GM23338 (cell line): ENCODE data around the gene PIGV. TPM values are rescaled to one million over a fixed set of nuclear protein-coding genes. Genes with fewer than 3 reads are reported as not detected.

Source experiments
- ATAC-seq: fragments of 200-7000 bp; cut with Tn5 transposase; 3 replicates; pipeline ENCODE4 v1.9.1; 2020
- DNase-seq: peaks from one replicate; pipeline ENCODE4 v3.0.0-alpha.2; 2015; ENCODE audit warnings: low spot score
- H2AFZ ChIP-seq: fragments of 200-600 bp; sonication (generic); 2 replicates; pipeline ENCODE4 v1.8.0; 2016; ENCODE audit warnings: antibody characterized with exemption, mild to moderate bottlenecking, moderate library complexity
- H3F3A ChIP-seq: fragments of 200-600 bp; sonication (generic); replicated peaks from 2 replicates; pipeline ENCODE4 v1.8.0; 2017; ENCODE audit warnings: antibody characterized with exemption, mixed run types, low read depth
- H3K27ac ChIP-seq: fragments of 200-600 bp; sonication (generic); 2 replicates; pipeline ENCODE4 v1.6.1; 2016; ENCODE audit warnings: low read depth
- H3K27me3 ChIP-seq: fragments of 200-600 bp; sonication (generic); 2 replicates; pipeline ENCODE4 v1.8.0; 2016; ENCODE audit warnings: mild to moderate bottlenecking, mixed run types, moderate library complexity; ENCODE audit not compliant: insufficient read depth
- H3K36me3 ChIP-seq: fragments of 200-600 bp; sonication (generic); 2 replicates; pipeline ENCODE4 v1.8.0; 2016; ENCODE audit warnings: mild to moderate bottlenecking; ENCODE audit not compliant: insufficient read depth
- H3K4me1 ChIP-seq: fragments of 200-600 bp; sonication (generic); 2 replicates; pipeline ENCODE4 v1.8.0; 2016; ENCODE audit warnings: mild to moderate bottlenecking, moderate library complexity; ENCODE audit not compliant: insufficient read depth
- H3K4me2 ChIP-seq: fragments of 200-600 bp; sonication (generic); 2 replicates; pipeline ENCODE4 v1.7.1; 2017; ENCODE audit warnings: mixed run types
- H3K4me3 ChIP-seq: fragments of 200-600 bp; sonication (generic); 2 replicates; pipeline ENCODE4 v1.6.1; 2016; ENCODE audit warnings: mixed run types
- H3K79me2 ChIP-seq: fragments of 200-600 bp; sonication (generic); replicated peaks from 2 replicates; pipeline ENCODE4 v1.8.0; 2017; ENCODE audit warnings: mild to moderate bottlenecking; ENCODE audit not compliant: insufficient read depth
- H3K9me2 ChIP-seq: fragments of 200-600 bp; sonication (generic); 2 replicates; pipeline ENCODE4 v1.8.0; 2017; ENCODE audit not compliant: insufficient read depth
- H4K20me1 ChIP-seq: fragments of 200-600 bp; sonication (generic); replicated peaks from 2 replicates; pipeline ENCODE4 v1.8.0; 2017; ENCODE audit warnings: mild to moderate bottlenecking; ENCODE audit not compliant: insufficient read depth
- H3K27ac Mint-ChIP-seq: 2 replicates; pipeline ENCODE4 v1.8.0; 2020; ENCODE audit warnings: inconsistent platforms, mild to moderate bottlenecking, moderate library complexity, mixed read lengths
- H3K27me3 Mint-ChIP-seq: 3 replicates; pipeline ENCODE4 v1.8.0; 2022; ENCODE audit warnings: low read depth, mild to moderate bottlenecking, moderate library complexity, mixed read lengths, inconsistent platforms; ENCODE audit not compliant: insufficient read depth, poor library complexity
- H3K36me3 Mint-ChIP-seq: 3 replicates; pipeline ENCODE4 v1.8.0; 2021; ENCODE audit warnings: low read depth, mild to moderate bottlenecking, inconsistent platforms, moderate library complexity, mixed read lengths
- H3K4me1 Mint-ChIP-seq: 3 replicates; pipeline ENCODE4 v1.8.0; 2020; ENCODE audit warnings: mild to moderate bottlenecking, inconsistent platforms, mixed read lengths
- H3K4me3 Mint-ChIP-seq: 3 replicates; pipeline ENCODE4 v1.8.0; 2021; ENCODE audit warnings: moderate library complexity, mild to moderate bottlenecking, inconsistent platforms, mixed read lengths
- H3K9me3 Mint-ChIP-seq: 3 replicates; pipeline ENCODE4 v1.8.0; 2020; ENCODE audit warnings: moderate library complexity, mild to moderate bottlenecking, inconsistent platforms, mixed read lengths
- CREB1 ChIP-seq: fragments of 250-450 bp; sonication (Bioruptor Pico); IDR thresholded peaks from 2 replicates; pipeline ENCODE4 v1.5.0; 2020; ENCODE audit warnings: low read depth, mild to moderate bottlenecking, moderate library complexity
- EZH2 ChIP-seq: fragments of 200-600 bp; sonication (generic); IDR thresholded peaks from one replicate; pipeline ENCODE4 v1.8.0; 2017; ENCODE audit warnings: antibody characterized with exemption, mild to moderate bottlenecking, low read depth; ENCODE audit not compliant: unreplicated experiment
- EZH2phosphoT487 ChIP-seq: fragments of 200-600 bp; sonication (generic); IDR thresholded peaks from one replicate; pipeline ENCODE4 v1.8.1; 2018; ENCODE audit warnings: antibody characterized with exemption; ENCODE audit not compliant: unreplicated experiment
- JUNB ChIP-seq: IDR thresholded peaks from one replicate; pipeline ENCODE4 v1.6.1; 2016; ENCODE audit warnings: antibody characterized with exemption; ENCODE audit not compliant: unreplicated experiment
- NANOG ChIP-seq: IDR thresholded peaks from 2 replicates; pipeline ENCODE4 v1.6.1; 2016; ENCODE audit warnings: antibody characterized with exemption, borderline replicate concordance
- POLR2AphosphoS5 ChIP-seq: IDR thresholded peaks from 2 replicates; pipeline ENCODE4 v1.6.1; 2016; ENCODE audit warnings: antibody characterized with exemption, low read depth
- ZNF114 ChIP-seq: fragments of 250-450 bp; sonication (Bioruptor Pico); IDR thresholded peaks from 2 replicates; pipeline ENCODE4 v1.5.0; 2020; ENCODE audit warnings: mild to moderate bottlenecking, moderate library complexity
- ZNF331 ChIP-seq: fragments of 250-450 bp; sonication (Bioruptor Pico); IDR thresholded peaks from 2 replicates; pipeline ENCODE4 v1.5.0; 2020; ENCODE audit warnings: low read depth, mild to moderate bottlenecking, moderate library complexity
- polyA plus RNA-seq: library from polyadenylated mRNA; unstranded; fragments of >200 nt; fragmentation: Nextera tagmentation; extraction: Ambion mirVana; gene quantifications from 2 replicates; pipeline ENCODE4 v1.2.1, GENCODE V29; 2016
- total RNA-seq: library from RNA; depleted of rRNA; stranded (reverse); fragments of >200 nt; shearing (Covaris generic); gene quantifications from 2 replicates; pipeline ENCODE4 v1.2.3, GENCODE V29; 2014
- TF ChIP-seq, protein P1 (sequence below): fragments of 250-450 bp; sonication (Bioruptor Pico); IDR thresholded peaks from 2 replicates; pipeline ENCODE4 v1.5.0; 2020; ENCODE audit warnings: mild to moderate bottlenecking, moderate library complexity
- TF ChIP-seq, protein P2 (sequence below): IDR thresholded peaks from one replicate; pipeline ENCODE4 v1.6.1; 2018; ENCODE audit warnings: antibody characterized with exemption; ENCODE audit not compliant: unreplicated experiment

Gene PIGV
- total and polyA plus RNA-seq, 2 experiments from 2014 or later = 4.5 to 12.6 TPM

DNA sequence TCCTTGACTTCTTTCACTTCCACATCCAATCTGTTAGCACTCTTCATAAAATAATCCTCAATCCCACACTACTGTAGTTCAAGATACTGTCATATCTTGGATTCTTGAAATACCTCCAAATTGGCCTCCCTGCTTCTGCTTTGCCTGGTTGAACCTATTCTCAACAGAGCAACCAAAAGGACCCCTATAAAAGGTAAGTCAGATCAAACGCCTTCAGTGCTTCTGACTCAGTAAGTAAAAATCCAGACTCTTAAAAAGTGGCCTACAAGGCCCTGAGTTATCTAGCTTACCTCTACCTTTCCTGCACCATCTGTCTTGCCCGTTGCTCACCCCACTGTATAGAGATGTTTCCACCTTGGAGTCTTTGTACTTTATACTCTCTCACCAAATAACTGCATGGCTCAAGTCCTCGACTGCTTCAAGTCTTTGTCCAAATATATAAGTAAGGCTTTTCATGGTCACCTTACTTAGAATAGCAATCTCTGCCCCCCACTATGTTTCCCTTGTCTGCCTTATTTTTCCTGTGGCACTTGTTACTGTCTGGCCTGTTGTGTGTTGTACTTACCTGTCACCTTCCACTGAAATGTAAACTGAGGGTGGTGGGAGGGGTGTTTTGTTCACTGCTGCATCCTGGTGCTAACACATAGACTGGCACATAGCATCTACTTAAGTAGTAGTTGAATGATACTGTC lies 5.1 kb upstream of the PIGV start:
- no peaks in the 10 kb centered on the region for H3K9me2 ChIP-seq
- peaks cover 44% of the 10 kb centered on the region for H3K36me3 Mint-ChIP-seq
- H4K20me1 ChIP-seq = peaks cover 6% of the 10 kb centered on the region; the same call in 1 of the 2 replicates
- no peak overlapping the region for H3K4me2 ChIP-seq
- H3K4me3 ChIP-seq = no peak overlapping the region
- H3K27ac ChIP-seq = peak overlapping the region; percentile 59; the same call in 1 of the 2 replicates
- no peaks in the 10 kb centered on the region; the same call in 1 of the 3 replicates for H3K9me3 Mint-ChIP-seq
- no peaks in the 10 kb centered on the region for H3K79me2 ChIP-seq
- peaks cover 18% of the 10 kb centered on the region for H3K27me3 Mint-ChIP-seq
- H3K4me1 ChIP-seq = peaks cover 30% of the 10 kb centered on the region
- TF ChIP-seq POLR2AphosphoS5 (peak; percentile 6; the same call in 1 of the 2 replicates), JUNB (no peak)
- H3K4me1 Mint-ChIP-seq = peaks cover 47% of the 10 kb centered on the region
- H3K4me3 Mint-ChIP-seq = no peak overlapping the region
- H3K27ac Mint-ChIP-seq = no peak overlapping the region
- H2AFZ ChIP-seq = no peak overlapping the region
- H3F3A ChIP-seq = peaks cover 11% of the 10 kb centered on the region
- ATAC-seq = no peak
- no peak for DNase-seq
- no peaks in the 10 kb centered on the region for H3K27me3 ChIP-seq
- H3K36me3 ChIP-seq = peaks cover 16% of the 10 kb centered on the region

DNA sequence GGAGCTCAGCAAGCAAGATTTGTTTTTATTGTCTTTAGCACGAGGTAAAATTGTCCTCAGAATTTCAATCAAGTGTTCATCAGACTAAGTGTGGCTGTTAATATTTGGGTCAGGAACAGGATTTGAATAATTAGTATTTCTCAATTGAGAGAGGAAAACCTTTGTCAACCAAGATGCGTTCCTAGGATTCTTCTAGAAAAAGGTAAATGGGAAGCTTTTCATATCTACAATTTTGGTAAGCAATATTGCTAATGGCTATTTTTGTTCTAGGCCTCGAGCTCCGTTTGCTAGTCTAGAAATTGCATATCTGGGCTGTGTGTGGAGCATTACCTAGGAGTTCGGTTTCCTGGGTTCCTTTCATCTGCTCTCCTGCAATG lies 4.1 kb upstream of the PIGV start:
- Mint-ChIP-seq H3K27me3 (peaks cover 15% of the 10 kb centered on the region), H3K36me3 (peaks cover 36% of the 10 kb centered on the region), H3K4me1 (peaks cover 49% of the 10 kb centered on the region), H3K27ac (no peak overlapping the region), H3K9me3 (no peaks in the 10 kb centered on the region; the same call in 1 of the 3 replicates), H3K4me3 (no peak overlapping the region)
- no peak overlapping the region for H3K4me3 ChIP-seq
- H3K4me2 ChIP-seq = no peak overlapping the region
- no peak overlapping the region for H2AFZ ChIP-seq
- H4K20me1 ChIP-seq = peaks cover 3% of the 10 kb centered on the region; the same call in 1 of the 2 replicates
- no peak for DNase-seq
- H3K9me2 ChIP-seq = no peaks in the 10 kb centered on the region
- no peaks in the 10 kb centered on the region for H3K27me3 ChIP-seq
- peaks cover 11% of the 10 kb centered on the region for H3K36me3 ChIP-seq
- H3K27ac ChIP-seq = no peak overlapping the region
- peaks cover 32% of the 10 kb centered on the region for H3K4me1 ChIP-seq
- ATAC-seq = no peak
- H3F3A ChIP-seq = peaks cover 17% of the 10 kb centered on the region
- H3K79me2 ChIP-seq = no peaks in the 10 kb centered on the region
- TF ChIP-seq NANOG = no peak
- no peak for TF ChIP-seq POLR2AphosphoS5
- no peak for TF ChIP-seq ZNF114 (CRISPR knock-in tag)
- TF ChIP-seq EZH2 = no peak
- no peak for TF ChIP-seq JUNB
- TF ChIP-seq EZH2phosphoT487 = no peak
- no peak for TF ChIP-seq ZNF331 (CRISPR knock-in tag)
- TF ChIP-seq CREB1 (CRISPR knock-in tag) = no peak
- TF ChIP-seq, protein P1, sequence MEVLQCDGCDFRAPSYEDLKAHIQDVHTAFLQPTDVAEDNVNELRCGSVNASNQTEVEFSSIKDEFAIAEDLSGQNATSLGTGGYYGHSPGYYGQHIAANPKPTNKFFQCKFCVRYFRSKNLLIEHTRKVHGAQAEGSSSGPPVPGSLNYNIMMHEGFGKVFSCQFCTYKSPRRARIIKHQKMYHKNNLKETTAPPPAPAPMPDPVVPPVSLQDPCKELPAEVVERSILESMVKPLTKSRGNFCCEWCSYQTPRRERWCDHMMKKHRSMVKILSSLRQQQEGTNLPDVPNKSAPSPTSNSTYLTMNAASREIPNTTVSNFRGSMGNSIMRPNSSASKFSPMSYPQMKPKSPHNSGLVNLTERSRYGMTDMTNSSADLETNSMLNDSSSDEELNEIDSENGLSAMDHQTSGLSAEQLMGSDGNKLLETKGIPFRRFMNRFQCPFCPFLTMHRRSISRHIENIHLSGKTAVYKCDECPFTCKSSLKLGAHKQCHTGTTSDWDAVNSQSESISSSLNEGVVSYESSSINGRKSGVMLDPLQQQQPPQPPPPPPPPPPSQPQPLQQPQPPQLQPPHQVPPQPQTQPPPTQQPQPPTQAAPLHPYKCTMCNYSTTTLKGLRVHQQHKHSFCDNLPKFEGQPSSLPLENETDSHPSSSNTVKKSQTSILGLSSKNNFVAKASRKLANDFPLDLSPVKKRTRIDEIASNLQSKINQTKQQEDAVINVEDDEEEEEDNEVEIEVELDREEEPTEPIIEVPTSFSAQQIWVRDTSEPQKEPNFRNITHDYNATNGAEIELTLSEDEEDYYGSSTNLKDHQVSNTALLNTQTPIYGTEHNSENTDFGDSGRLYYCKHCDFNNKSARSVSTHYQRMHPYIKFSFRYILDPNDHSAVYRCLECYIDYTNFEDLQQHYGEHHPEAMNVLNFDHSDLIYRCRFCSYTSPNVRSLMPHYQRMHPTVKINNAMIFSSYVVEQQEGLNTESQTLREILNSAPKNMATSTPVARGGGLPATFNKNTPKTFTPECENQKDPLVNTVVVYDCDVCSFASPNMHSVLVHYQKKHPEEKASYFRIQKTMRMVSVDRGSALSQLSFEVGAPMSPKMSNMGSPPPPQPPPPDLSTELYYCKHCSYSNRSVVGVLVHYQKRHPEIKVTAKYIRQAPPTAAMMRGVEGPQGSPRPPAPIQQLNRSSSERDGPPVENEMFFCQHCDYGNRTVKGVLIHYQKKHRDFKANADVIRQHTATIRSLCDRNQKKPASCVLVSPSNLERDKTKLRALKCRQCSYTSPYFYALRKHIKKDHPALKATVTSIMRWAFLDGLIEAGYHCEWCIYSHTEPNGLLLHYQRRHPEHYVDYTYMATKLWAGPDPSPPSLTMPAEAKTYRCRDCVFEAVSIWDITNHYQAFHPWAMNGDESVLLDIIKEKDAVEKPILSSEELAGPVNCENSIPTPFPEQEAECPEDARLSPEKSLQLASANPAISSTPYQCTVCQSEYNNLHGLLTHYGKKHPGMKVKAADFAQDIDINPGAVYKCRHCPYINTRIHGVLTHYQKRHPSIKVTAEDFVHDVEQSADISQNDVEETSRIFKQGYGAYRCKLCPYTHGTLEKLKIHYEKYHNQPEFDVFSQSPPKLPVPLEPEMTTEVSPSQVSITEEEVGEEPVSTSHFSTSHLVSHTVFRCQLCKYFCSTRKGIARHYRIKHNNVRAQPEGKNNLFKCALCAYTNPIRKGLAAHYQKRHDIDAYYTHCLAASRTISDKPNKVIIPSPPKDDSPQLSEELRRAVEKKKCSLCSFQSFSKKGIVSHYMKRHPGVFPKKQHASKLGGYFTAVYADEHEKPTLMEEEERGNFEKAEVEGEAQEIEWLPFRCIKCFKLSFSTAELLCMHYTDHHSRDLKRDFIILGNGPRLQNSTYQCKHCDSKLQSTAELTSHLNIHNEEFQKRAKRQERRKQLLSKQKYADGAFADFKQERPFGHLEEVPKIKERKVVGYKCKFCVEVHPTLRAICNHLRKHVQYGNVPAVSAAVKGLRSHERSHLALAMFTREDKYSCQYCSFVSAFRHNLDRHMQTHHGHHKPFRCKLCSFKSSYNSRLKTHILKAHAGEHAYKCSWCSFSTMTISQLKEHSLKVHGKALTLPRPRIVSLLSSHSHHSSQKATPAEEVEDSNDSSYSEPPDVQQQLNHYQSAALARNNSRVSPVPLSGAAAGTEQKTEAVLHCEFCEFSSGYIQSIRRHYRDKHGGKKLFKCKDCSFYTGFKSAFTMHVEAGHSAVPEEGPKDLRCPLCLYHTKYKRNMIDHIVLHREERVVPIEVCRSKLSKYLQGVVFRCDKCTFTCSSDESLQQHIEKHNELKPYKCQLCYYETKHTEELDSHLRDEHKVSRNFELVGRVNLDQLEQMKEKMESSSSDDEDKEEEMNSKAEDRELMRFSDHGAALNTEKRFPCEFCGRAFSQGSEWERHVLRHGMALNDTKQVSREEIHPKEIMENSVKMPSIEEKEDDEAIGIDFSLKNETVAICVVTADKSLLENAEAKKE (CRISPR knock-in tag) = no peak
- TF ChIP-seq, protein P2, sequence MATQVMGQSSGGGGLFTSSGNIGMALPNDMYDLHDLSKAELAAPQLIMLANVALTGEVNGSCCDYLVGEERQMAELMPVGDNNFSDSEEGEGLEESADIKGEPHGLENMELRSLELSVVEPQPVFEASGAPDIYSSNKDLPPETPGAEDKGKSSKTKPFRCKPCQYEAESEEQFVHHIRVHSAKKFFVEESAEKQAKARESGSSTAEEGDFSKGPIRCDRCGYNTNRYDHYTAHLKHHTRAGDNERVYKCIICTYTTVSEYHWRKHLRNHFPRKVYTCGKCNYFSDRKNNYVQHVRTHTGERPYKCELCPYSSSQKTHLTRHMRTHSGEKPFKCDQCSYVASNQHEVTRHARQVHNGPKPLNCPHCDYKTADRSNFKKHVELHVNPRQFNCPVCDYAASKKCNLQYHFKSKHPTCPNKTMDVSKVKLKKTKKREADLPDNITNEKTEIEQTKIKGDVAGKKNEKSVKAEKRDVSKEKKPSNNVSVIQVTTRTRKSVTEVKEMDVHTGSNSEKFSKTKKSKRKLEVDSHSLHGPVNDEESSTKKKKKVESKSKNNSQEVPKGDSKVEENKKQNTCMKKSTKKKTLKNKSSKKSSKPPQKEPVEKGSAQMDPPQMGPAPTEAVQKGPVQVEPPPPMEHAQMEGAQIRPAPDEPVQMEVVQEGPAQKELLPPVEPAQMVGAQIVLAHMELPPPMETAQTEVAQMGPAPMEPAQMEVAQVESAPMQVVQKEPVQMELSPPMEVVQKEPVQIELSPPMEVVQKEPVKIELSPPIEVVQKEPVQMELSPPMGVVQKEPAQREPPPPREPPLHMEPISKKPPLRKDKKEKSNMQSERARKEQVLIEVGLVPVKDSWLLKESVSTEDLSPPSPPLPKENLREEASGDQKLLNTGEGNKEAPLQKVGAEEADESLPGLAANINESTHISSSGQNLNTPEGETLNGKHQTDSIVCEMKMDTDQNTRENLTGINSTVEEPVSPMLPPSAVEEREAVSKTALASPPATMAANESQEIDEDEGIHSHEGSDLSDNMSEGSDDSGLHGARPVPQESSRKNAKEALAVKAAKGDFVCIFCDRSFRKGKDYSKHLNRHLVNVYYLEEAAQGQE = no peak
